GM21390 (cell line): ENCODE data around the gene NR4A3.

ENCODE experiments used
- ATAC-seq: cut with Tn5 transposase; IDR thresholded peaks from one replicate; pipeline ENCODE4 v1.9.1; 2021; ENCODE audit not compliant: unreplicated experiment

NR4A3 gene

DNA sequence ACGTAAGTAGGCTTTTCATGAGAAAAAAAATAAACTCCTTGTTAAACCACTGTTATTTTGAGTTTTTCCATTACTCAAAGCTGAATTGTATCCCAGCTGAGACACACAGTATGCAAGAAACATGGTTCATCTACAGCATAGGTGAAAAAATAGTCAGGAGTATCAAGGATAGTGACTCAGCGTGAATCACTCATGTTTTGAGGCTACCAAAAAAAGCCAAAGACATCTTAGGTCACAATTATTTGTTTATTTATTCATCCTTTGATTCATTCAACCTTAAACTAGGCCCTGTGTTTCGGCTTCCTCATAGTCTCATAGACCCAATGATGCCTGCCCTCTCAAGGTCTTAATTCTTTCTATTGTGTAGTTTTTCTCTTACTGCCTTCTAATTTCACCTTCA, 51.8 kb downstream of the NR4A3 start:
- no peak for ATAC-seq

DNA sequence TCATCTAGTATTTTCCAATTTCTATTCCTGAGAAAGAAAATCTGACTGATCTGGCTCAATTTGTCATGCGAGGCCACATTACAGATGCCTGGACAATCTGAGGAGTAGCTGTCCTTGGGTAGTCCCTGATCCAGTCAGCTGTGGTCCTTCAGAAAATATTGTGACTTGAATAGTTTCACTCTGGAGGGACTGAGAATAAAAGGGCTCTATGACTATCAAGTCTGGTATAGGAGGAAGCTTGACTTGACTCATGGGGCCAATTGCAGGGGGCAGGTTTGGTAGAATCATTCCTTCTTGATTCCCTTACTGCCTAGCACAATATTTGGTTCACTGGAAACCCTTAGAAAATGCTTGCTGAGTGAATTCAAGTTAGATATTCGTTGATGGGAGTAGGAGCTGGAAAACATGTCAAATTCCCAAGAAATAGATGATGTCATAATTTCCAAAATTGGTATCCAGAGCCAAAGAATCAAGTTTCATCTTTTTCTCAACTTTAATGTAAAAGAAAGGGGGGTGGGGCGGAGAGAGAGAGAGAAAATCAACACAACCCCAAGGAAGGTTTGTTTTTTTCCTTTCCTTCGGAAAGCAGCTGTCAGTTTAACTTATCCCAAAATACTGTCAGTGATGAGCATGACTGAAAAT, 52.4 kb downstream of the NR4A3 start:
- no peak for ATAC-seq

GRCh38 chr9:99876190-99876589, 54.5 kb downstream of the NR4A3 start:
- no peak for ATAC-seq

- no peak for ATAC-seq
These were observed 57.0 kb downstream of the NR4A3 start for GRCh38 chr9:99878651-99879050.

DNA sequence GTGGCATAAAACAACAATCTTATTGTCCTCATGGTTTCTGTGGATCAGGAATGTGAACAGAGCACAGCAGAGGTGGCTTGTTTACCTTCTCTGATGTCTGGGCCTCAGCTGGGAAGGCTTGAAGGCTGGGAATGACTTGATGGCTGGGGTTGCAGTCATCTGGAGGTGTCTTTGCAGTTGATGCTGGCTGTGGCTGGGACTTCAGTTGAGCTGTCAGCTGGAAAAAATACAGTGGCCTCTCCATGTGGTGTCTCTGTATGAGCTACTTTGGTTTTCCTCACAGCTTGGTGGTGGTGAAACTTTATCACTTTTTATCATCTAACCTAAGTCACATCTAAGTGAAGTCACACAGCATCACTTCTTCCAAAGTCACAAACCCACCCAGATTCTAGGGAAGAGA, 60.1 kb downstream of the NR4A3 start:
- no peak for ATAC-seq

GRCh38 chr9:99885747-99886146, 64.1 kb downstream of the NR4A3 start:
- ATAC-seq = no peak

GRCh38 chr9:99889120-99889519, 67.4 kb downstream of the NR4A3 start:
- ATAC-seq = no peak

GRCh38 chr9:99894826-99895225, 73.1 kb downstream of the NR4A3 start:
- ATAC-seq = no peak

DNA sequence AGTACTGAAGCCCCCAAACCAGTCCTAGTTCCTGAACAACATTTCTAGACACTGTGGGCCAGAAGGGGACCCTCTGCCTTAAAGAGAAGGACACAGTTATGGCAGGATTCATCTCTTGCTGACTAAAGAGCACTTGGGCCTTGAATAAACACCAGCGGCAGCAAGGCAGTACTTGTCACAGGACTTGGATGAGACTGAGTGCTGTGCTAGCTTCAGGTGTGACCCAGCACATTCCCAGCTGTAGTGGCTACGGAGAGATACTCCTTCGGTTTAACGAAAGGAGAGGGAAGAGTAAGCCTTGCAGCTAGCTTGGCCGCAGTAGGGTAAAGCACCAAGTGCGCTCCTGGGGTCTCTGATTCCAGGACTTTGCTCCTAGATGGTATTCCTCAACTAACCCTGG, 73.8 kb downstream of the NR4A3 start:
- no peak for ATAC-seq

DNA sequence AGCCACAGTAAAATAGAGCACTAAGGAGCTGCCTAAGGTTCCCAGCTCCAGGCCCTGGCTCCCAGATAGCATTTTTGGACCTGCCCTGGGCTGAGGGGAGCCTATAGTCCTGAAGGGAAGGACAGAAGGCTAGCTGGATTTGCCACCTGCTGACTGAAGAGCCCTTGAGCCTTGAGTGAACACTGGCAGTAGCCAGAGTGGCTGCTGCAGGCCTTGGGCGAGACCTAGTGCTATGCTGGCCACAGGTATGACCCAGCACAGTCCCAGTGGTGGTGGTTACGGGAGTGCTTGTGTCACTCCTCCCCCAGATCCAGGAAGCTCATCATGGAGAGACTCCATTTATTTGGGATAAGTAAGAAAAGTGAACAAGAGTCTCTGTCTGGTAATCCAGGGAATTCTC, 74.4 kb downstream of the NR4A3 start:
- no peak for ATAC-seq

GRCh38 chr9:99903393-99903792, 81.7 kb downstream of the NR4A3 start:
- ATAC-seq = no peak

- no peak for ATAC-seq
These were observed 84.2 kb downstream of the NR4A3 start for GRCh38 chr9:99905833-99906402.

DNA sequence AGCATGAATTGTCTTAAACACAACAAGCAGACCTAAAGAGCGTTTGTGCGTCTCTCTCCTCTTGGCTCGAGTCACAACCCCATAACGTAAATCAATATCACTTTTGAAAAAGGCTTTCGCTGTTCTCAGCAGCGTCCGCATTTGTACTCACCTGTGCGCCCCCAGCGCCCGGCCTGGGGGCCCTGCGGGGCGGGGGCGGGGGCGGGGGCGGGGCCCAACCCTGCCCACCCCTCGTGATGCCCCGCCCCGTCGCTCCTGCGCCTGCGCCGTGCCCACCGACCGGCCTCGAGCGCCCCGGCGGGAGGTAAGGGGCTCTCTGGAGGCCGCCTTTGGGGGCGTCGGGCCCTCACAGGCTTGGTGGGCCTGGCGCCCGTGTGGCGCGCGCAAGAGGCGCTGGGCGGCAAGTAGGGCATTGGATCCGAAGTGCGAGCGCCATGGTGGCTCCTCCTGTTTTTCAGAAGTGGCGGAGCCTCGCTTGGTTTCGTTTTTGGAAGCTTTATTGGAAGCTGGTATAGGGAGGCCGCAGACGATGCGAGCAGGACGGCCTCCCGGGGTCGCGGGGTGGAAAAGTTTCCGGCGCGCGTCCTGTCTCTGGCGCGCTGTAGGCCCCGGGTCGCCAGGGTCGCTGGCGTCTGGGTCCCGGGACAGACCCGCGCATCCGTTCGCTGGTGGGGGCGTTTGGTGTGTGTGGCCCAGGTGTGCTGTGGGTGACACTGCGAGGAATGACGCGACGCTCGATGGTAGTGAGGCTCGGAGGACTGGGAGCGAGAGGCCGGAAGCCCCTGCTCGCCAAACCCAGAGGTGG, 84.9 kb downstream of the NR4A3 start, which contains the start of gene STX17:
Gene STX17, plus strand, starts transcription at position 252 of the 805 bp plus-strand sequence. CDS start 8,586 bp downstream, outside the sequence.
- peak; percentile 88 for ATAC-seq

DNA sequence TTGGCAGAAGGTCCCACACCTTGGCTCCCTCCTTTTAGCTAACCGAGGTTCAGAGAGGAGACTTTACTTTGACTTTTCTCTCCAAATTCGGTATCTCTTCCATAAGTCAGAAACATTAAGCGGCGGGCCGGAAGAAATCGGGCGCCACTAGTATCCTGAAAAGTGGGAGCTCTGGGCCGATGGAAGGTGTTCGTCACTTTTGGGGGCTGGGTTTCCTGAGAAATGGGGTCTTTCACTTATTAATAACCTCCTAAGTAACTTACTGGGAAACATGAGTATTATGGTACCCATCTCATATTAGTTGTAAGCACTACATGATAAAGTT, 85.5 kb downstream of the NR4A3 start:
- ATAC-seq = no peak

GRCh38 chr9:99911600-99911999, 89.9 kb downstream of the NR4A3 start:
- ATAC-seq = no peak
